ENCODE measurements around the gene LINC00237. TPM values are rescaled to one million over a fixed set of nuclear protein-coding genes. Genes with fewer than 3 reads are reported as not detected.

The LINC00237 gene
- total RNA-seq, 1 donor from 2014 or later: not detected

GRCh38 chr20:21127201-21127981 lies 21.2 kb upstream of the LINC00237 start:
- intact Hi-C loops (cut with DNase I): no loop called here
- no peak for DNase-seq
- ATAC-seq (ENCODE audit: poor library complexity): no peak

DNA sequence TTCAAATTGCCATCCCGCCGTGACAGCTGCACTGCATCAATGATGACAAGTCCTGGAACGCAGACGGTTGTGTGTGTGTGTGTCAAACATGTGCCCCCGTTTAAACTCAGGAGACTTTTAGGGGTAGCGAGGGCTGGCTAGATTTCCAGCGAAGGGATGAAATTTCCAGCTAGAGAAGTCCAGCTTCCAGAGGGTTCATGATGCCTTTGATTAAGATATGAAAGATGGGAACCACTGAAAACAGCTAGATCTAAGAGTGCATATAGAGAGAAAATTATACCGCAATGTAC lies 20.4 kb upstream of the LINC00237 start:
- ATAC-seq (ENCODE audit: poor library complexity) (peak; percentile 9), DNase-seq (no peak)
- intact Hi-C loops (cut with DNase I): no loop called here

DNA sequence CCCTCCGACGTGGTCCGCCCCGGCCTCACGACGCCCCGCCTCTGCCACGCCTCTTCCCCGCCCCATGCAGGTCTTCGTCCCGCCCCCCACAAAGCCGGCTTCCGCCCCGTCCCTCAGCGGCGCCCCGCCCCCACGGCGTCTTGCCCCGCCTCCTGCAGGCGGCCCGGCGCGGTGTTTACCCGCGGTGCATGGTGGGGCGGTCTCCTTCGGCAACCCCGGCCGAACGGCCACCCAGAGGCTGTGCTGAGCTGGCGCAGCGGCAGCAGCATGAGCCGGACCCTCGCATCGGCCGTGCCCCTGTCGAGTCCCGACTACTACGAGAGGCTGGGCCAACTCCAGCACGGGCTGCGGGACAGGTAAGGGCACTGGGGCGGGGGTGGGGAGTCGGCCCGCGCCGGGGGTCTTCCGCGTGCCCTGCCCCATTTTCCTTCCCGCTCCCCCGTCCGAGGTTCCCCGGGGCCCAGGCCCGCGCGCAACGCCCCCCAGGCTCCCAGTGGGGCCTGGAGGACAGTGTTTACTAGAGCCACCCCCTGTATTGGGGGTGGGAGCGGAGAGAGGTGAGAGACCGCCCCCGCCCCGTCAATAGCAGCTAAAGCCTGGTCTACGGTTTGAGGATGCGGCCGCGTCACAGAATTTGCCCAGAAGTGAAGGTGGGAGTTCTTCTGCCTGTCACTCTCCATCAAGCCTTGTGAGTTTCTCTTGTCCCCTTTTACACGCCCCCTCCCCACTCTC lies 19.9 kb upstream of the LINC00237 start, which contains the start of gene KIZ:
KIZ (plus strand) TSS at position 234 of the 732 bp plus-strand sequence; CDS start at position 268, 34 bp downstream.
- DNase-seq (peak; percentile 98), ATAC-seq (ENCODE audit: poor library complexity) (peak; percentile 100)
- intact Hi-C loops (cut with DNase I): no loop called here

DNA sequence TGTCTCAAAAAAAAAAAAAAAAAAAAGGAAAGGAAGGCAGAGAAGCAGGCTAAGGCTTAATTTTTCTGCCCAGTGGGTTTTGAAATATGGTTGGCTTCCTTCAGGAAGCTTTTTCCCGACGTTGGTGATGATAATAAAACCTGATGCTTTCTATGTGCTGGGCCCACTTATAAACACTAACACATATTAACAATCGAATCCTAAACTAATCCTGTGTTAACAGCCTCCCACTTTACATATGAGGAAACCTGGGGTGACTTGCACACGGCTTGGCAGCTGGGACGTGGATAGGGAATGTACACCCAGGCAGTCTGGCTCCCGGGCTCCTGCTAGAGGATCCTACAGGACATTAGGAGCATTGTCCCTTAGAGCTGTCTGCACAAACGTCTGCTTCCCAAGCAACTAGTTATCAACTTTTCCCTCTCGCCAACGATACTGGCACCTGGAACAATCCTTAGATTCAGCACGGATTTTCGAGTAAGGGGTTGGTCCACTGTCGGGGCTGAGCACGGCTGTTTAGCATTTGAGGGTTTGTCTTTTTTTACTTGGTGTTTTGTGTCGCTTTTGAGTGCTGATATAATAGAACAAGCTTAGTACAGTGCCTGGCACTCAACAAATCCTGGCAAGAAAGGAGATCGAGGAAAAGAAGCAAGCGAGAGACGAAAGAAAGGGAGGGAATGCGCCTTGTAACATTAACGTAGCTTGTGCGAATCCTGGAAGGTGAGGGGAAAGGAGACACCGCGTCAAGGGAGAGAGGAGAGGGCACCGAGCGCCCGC lies 19.1 kb upstream of the LINC00237 start:
- peak; percentile 60 for DNase-seq
- intact Hi-C loops (cut with DNase I): no loop called here
- ATAC-seq (ENCODE audit: poor library complexity): peak; percentile 76

DNA sequence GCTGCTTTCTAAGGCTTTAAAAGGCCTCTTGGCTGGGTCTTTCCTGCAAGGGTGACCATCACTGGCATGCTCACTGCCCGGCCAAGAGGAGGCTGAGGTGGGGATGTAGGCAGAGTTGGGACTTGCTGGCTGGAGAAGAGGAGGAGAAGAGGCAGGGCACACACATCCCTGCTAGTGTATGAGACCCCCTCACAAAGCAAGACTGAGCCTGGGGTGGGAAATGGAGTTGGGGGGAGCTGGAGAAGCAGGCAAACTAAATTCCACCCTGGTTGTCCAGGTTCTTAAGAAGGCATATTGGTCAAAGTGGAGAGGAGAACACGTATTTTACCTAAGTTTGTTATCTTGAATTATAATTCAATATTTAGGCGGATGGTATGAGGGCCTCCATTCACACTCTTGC lies 18.0 kb upstream of the LINC00237 start:
- DNase-seq: no peak
- intact Hi-C loops (cut with DNase I): no loop called here
- ATAC-seq (ENCODE audit: poor library complexity): no peak

DNA sequence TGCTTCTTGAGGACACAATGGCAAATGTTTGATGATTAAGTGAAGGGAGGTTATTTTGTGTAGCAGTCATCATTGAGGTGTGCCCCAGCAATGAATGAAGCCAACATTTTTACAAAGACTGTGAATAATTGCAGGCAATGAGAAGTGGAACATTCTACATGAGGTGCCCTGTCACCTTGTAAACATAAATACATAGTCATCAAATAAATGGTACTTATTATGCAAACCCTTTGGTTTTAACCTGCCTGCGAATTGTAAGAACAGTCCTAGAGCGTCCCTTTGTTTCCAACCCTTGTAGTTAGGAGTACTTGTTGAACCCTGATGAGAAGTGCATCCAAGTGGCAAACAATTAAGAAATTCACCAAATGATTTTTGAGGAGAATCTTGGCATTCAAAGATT lies 12.6 kb upstream of the LINC00237 start:
- DNase-seq: no peak
- ATAC-seq (ENCODE audit: poor library complexity): no peak
- intact Hi-C loops (cut with DNase I): no loop called here

DNA sequence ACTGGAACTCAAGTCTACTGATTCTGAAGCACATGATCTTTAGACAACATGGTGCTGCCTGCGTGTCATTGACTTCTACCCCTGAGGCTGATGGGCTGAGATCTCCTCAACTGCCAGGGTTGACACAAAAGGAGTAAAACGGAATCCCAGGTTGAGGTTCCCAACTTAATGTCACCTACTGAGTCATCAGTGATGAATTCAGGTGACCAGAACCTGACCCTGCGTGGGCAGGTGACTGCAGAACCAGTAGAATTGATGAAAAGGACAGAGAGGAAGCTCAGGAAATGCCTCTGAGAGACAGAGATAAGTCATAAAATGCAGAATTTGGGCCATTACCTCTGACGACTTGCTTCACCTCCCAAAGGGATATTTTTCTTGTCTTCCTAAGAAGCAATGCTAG lies 12.0 kb upstream of the LINC00237 start:
- ATAC-seq (ENCODE audit: poor library complexity): no peak
- no peak for DNase-seq
- intact Hi-C loops (cut with DNase I): no loop called here

GRCh38 chr20:21117521-21117920 lies 11.4 kb upstream of the LINC00237 start:
- intact Hi-C loops (cut with DNase I): no loop called here
- DNase-seq: no peak
- no peak for ATAC-seq (ENCODE audit: poor library complexity)

DNA sequence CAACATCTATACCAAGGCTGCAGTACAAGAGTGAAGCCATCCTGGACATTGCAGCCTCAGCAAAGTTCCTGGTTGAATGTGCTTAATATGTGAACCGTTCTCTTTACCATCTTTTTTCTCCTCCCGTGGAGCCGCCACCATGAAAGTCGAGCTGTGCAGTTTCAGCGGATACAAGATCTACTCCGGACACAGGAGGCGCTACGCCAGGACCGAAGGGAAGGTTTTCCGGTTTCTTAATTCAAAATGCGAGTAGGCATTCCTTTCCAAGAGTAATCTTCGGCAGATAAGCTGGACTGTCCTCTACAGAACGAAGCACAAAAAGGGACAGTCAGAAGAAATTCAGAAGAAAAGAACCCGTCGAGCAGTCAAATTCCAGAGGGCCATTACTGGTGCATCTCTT lies 8.4 kb upstream of the LINC00237 start:
- ATAC-seq (ENCODE audit: poor library complexity): no peak
- intact Hi-C loops (cut with DNase I): no loop called here
- no peak for DNase-seq

DNA sequence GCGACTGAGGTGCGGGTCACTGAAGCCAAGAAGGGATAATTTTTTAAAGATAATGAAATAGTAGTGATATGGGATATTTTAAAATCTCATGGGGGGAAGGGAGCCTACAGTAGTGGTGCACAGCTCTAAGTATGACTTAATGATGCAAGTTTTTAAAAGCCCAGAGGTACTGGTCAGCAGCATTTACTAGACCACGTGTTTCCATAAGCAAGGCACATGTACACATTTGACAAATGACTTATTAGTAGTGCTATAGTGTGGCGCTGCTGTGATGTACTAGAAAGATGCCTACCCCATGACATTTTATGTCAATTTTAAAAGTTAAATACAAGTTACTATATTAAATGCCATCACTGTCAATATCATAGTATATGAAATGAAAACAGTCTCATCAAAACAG lies 7.5 kb upstream of the LINC00237 start:
- ATAC-seq (ENCODE audit: poor library complexity) (no peak), DNase-seq (no peak)
- intact Hi-C loops (cut with DNase I): no loop called here

DNA sequence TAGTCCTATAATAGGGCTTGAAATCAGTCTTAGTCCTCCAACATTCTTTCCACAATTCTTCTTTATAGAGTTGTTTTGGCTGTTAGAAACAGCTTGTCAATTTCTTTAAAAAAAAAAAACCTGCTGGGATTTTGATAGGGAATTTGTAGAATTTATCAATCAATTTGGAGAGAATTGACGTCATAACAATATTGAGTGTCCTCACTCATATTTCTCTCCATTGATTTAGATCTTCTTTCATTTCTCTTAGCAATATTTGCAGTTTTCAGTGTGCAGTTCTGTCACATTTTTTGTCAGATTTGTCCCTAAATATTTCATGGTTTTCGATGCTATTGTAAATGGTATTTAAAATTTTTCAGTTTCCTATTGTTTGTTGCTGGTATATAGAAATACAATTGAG lies 5.3 kb upstream of the LINC00237 start:
- intact Hi-C loops (cut with DNase I): no loop called here
- no peak for ATAC-seq (ENCODE audit: poor library complexity)
- DNase-seq: no peak

DNA sequence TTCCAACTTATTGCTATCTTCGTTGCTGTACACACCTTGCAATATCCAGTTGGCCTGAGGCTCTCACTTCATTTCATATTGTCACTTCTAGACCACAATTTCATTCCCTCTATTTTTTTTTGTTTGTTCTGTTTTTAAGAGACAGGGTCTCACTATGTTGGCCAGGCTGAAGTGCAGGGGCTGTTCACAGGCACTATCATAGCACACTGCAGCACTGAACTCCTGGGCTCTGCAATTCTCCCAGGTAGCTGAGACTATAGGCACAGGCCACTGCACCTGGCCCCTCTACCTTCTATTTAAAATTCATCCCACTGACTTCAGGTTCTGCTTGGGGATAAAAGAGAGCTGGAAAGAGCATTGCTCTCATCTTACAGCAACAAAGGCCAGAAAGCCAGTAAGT lies 4.7 kb upstream of the LINC00237 start:
- no peak for ATAC-seq (ENCODE audit: poor library complexity)
- no peak for DNase-seq
- intact Hi-C loops (cut with DNase I): no loop called here

- no peak for DNase-seq
- ATAC-seq (ENCODE audit: poor library complexity): no peak
- intact Hi-C loops (cut with DNase I): no loop called here
Measured at GRCh38 chr20:21109144-21109543, 3.0 kb upstream of the LINC00237 start.

- no peak for DNase-seq
- no peak for ATAC-seq (ENCODE audit: poor library complexity)
- intact Hi-C loops (cut with DNase I): no loop called here
Measured at GRCh38 chr20:21105429-21106170, 558 bp downstream of the LINC00237 start.

- no peak for DNase-seq
- intact Hi-C loops (cut with DNase I): no loop called here
- ATAC-seq (ENCODE audit: poor library complexity): no peak
Measured at GRCh38 chr20:21104921-21105320, 1.2 kb downstream of the LINC00237 start.

GRCh38 chr20:21104466-21104761 lies 1.7 kb downstream of the LINC00237 start:
- DNase-seq (no peak), ATAC-seq (ENCODE audit: poor library complexity) (no peak)
- intact Hi-C loops (cut with DNase I): no loop called here

DNA sequence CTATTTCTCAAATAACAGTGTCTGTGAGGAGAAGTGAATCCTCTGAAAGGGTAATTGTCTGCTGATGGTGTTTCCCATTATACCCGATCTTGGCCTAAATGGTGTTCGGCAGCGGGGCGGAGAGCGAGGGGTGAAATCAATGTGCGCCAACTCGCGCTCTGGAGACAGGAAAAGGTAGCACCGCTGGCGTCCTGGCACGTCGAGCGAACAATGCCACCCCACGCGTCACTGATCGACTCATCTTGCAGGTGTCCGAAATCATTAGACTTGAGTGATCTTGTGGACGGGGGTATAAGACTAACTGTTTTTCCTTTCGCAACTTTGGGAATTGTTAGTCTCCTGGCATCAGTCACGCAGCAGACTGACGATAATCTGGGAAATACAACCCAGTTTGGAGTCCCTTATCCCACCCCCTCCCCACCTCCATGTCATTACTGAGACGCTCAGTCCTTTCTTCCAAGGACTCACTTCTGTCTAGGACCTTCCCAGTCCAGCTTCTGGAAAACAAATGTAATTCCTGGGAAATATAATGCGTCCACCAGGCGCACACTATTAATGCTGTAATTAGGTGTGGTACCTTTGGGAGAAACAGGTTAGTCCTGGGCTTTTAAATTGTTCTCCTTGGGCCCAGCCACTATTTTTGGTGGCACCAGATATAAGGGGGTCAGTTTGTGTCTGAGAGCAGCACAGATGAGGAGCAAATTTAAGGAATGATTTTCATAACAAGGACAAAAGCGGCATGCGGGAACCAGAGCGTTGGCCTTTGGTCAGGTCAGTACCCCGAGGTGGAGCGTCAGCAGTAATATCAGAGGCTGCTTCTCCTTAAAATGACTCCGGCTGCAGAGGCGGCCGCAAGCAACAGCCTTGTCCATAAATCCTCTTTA lies 2.3 kb downstream of the LINC00237 start:
- ATAC-seq (ENCODE audit: poor library complexity) (no peak), DNase-seq (no peak)
- intact Hi-C loops (cut with DNase I): no loop called here

DNA sequence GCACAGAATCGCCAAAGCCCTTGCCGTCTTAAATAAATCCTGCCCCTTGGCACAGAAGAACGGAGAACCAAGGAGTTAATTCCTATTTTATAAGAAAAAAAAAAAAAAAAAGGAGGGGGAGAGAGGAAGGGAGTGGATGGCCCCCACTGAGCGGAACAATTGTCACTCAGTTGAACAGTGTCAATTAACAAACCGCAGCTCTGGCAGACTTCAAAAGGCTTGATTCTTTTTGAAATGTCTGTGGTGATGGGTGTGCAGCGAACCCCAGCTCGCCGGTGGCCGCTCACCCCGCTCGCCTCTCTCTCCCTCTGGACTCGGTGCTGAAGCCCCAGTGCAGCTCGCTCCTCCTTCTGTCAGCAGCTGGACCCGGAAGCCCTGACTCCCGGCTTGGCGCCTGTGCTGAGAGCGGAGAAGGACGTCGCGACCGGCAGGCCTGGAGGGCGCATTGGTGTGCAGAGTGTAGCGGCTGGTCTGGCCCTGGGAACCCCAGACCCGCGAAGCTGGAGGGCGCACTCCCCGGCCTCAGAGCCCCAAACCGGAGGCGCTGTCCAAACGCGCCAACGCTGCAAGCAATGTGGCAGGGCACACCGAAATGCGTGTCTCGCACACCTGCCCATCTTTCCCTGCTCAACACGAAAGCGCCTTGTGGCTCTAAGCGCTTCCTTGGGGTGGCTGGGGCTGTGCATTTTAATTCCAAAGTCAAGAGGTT lies 3.4 kb downstream of the LINC00237 start:
- intact Hi-C loops (cut with DNase I): no loop called here
- ATAC-seq (ENCODE audit: poor library complexity) (peak; percentile 80), DNase-seq (peak; percentile 69)
